GM23338 (cell line): Measurements from ENCODE around the gene FAM162A. TPM values are rescaled to one million over a fixed set of nuclear protein-coding genes. Genes with fewer than 3 reads are reported as not detected.
A peak's percentile ranks its signal among the peaks of the same experiment; 100 is the strongest.

Source experiments
- ATAC-seq: fragments of 200-7000 bp; cut with Tn5 transposase; 3 replicates; pipeline ENCODE4 v1.9.1; 2020
- DNase-seq: peaks from one replicate; pipeline ENCODE4 v3.0.0-alpha.2; 2015; ENCODE audit warnings: low spot score
- H2AFZ ChIP-seq: fragments of 200-600 bp; sonication (generic); 2 replicates; pipeline ENCODE4 v1.8.0; 2016; ENCODE audit warnings: antibody characterized with exemption, mild to moderate bottlenecking, moderate library complexity
- H3F3A ChIP-seq: fragments of 200-600 bp; sonication (generic); replicated peaks from 2 replicates; pipeline ENCODE4 v1.8.0; 2017; ENCODE audit warnings: antibody characterized with exemption, mixed run types, low read depth
- H3K27ac ChIP-seq: fragments of 200-600 bp; sonication (generic); 2 replicates; pipeline ENCODE4 v1.6.1; 2016; ENCODE audit warnings: low read depth
- H3K27me3 ChIP-seq: fragments of 200-600 bp; sonication (generic); 2 replicates; pipeline ENCODE4 v1.8.0; 2016; ENCODE audit warnings: mild to moderate bottlenecking, mixed run types, moderate library complexity; ENCODE audit not compliant: insufficient read depth
- H3K36me3 ChIP-seq: fragments of 200-600 bp; sonication (generic); 2 replicates; pipeline ENCODE4 v1.8.0; 2016; ENCODE audit warnings: mild to moderate bottlenecking; ENCODE audit not compliant: insufficient read depth
- H3K4me1 ChIP-seq: fragments of 200-600 bp; sonication (generic); 2 replicates; pipeline ENCODE4 v1.8.0; 2016; ENCODE audit warnings: mild to moderate bottlenecking, moderate library complexity; ENCODE audit not compliant: insufficient read depth
- H3K4me2 ChIP-seq: fragments of 200-600 bp; sonication (generic); 2 replicates; pipeline ENCODE4 v1.7.1; 2017; ENCODE audit warnings: mixed run types
- H3K4me3 ChIP-seq: fragments of 200-600 bp; sonication (generic); 2 replicates; pipeline ENCODE4 v1.6.1; 2016; ENCODE audit warnings: mixed run types
- H3K79me2 ChIP-seq: fragments of 200-600 bp; sonication (generic); replicated peaks from 2 replicates; pipeline ENCODE4 v1.8.0; 2017; ENCODE audit warnings: mild to moderate bottlenecking; ENCODE audit not compliant: insufficient read depth
- H3K9me2 ChIP-seq: fragments of 200-600 bp; sonication (generic); 2 replicates; pipeline ENCODE4 v1.8.0; 2017; ENCODE audit not compliant: insufficient read depth
- H4K20me1 ChIP-seq: fragments of 200-600 bp; sonication (generic); replicated peaks from 2 replicates; pipeline ENCODE4 v1.8.0; 2017; ENCODE audit warnings: mild to moderate bottlenecking; ENCODE audit not compliant: insufficient read depth
- H3K27ac Mint-ChIP-seq: 2 replicates; pipeline ENCODE4 v1.8.0; 2020; ENCODE audit warnings: inconsistent platforms, mild to moderate bottlenecking, moderate library complexity, mixed read lengths
- H3K27me3 Mint-ChIP-seq: 3 replicates; pipeline ENCODE4 v1.8.0; 2022; ENCODE audit warnings: low read depth, mild to moderate bottlenecking, moderate library complexity, mixed read lengths, inconsistent platforms; ENCODE audit not compliant: insufficient read depth, poor library complexity
- H3K36me3 Mint-ChIP-seq: 3 replicates; pipeline ENCODE4 v1.8.0; 2021; ENCODE audit warnings: low read depth, mild to moderate bottlenecking, inconsistent platforms, moderate library complexity, mixed read lengths
- H3K4me1 Mint-ChIP-seq: 3 replicates; pipeline ENCODE4 v1.8.0; 2020; ENCODE audit warnings: mild to moderate bottlenecking, inconsistent platforms, mixed read lengths
- H3K4me3 Mint-ChIP-seq: 3 replicates; pipeline ENCODE4 v1.8.0; 2021; ENCODE audit warnings: moderate library complexity, mild to moderate bottlenecking, inconsistent platforms, mixed read lengths
- H3K9me3 Mint-ChIP-seq: 3 replicates; pipeline ENCODE4 v1.8.0; 2020; ENCODE audit warnings: moderate library complexity, mild to moderate bottlenecking, inconsistent platforms, mixed read lengths
- CREB1 ChIP-seq: fragments of 250-450 bp; sonication (Bioruptor Pico); IDR thresholded peaks from 2 replicates; pipeline ENCODE4 v1.5.0; 2020; ENCODE audit warnings: low read depth, mild to moderate bottlenecking, moderate library complexity
- CTCF ChIP-seq, 2 experiments: fragments of 200-600 bp in 1 of 2; sonication (generic) in 1 of 2; conservative IDR thresholded peaks; 2 replicates each; pipeline versions ENCODE4 v1.5.1 to v1.6.1; 2016 to 2017; ENCODE audit warnings: antibody characterized with exemption in 2 of 2, low read depth in 2 of 2, mild to moderate bottlenecking in 2 of 2, moderate library complexity in 1 of 2
- polyA plus RNA-seq: library from polyadenylated mRNA; unstranded; fragments of >200 nt; fragmentation: Nextera tagmentation; extraction: Ambion mirVana; gene quantifications from 2 replicates; pipeline ENCODE4 v1.2.1, GENCODE V29; 2016
- total RNA-seq: library from RNA; depleted of rRNA; stranded (reverse); fragments of >200 nt; shearing (Covaris generic); gene quantifications from 2 replicates; pipeline ENCODE4 v1.2.3, GENCODE V29; 2014
- TF ChIP-seq, protein P1 (sequence below): fragments of 250-450 bp; sonication (Bioruptor Pico); IDR thresholded peaks from 2 replicates; pipeline ENCODE4 v1.5.0; 2020; ENCODE audit warnings: mild to moderate bottlenecking, moderate library complexity

FAM162A gene
- total and polyA plus RNA-seq, 2 experiments from 2014 or later: 35.9 to 234 TPM

GRCh38 chr3:122457706-122458105 lies 73.7 kb downstream of the FAM162A start (continued):
- TF ChIP-seq CTCF (conservative IDR thresholded peaks at IDR 0.05; ENCODE audit: low read depth in 2 of 2) (no peak), CREB1 (no peak)

DNA sequence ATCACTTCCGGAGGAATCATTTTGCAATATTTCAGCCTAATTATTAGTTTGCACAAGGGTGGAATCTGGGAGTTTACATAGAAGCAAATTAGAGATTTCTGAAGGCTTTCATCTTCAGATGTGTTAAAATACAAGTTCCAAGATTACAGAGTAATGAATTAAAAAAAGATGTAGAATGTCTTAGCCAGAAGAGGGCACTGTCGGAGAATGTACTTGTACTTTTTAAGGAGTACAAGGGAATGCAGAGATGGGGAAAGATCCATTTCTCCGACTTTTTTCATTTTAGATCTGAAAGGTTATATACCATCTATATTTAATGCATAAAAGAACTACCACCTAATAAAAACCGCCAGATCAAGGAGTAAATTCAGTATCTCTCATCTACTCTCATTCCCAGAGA lies 75.0 kb downstream of the FAM162A start:
- Histone ChIP-seq H3K4me3 (no peak overlapping the region), H3K9me2 (no peaks in the 10 kb centered on the region), H3K27me3 (no peaks in the 10 kb centered on the region), H3K4me1 (no peaks in the 10 kb centered on the region), H3F3A (peaks cover 4% of the 10 kb centered on the region; the same call in 1 of the 2 replicates), H3K27ac (peak overlapping the region; percentile 86), H3K79me2 (no peaks in the 10 kb centered on the region), H2AFZ (no peak overlapping the region), H4K20me1 (no peaks in the 10 kb centered on the region), H3K36me3 (peaks cover 34% of the 10 kb centered on the region), H3K4me2 (no peak overlapping the region)
- Mint-ChIP-seq H3K4me3 (no peak overlapping the region), H3K27ac (no peak overlapping the region), H3K36me3 (peaks cover 54% of the 10 kb centered on the region), H3K4me1 (no peaks in the 10 kb centered on the region), H3K9me3 (no peaks in the 10 kb centered on the region), H3K27me3 (no peaks in the 10 kb centered on the region)
- DNase-seq: peak; percentile 71
- ATAC-seq: peak; percentile 41; the same call in 2 of the 3 replicates
- TF ChIP-seq, protein P1, sequence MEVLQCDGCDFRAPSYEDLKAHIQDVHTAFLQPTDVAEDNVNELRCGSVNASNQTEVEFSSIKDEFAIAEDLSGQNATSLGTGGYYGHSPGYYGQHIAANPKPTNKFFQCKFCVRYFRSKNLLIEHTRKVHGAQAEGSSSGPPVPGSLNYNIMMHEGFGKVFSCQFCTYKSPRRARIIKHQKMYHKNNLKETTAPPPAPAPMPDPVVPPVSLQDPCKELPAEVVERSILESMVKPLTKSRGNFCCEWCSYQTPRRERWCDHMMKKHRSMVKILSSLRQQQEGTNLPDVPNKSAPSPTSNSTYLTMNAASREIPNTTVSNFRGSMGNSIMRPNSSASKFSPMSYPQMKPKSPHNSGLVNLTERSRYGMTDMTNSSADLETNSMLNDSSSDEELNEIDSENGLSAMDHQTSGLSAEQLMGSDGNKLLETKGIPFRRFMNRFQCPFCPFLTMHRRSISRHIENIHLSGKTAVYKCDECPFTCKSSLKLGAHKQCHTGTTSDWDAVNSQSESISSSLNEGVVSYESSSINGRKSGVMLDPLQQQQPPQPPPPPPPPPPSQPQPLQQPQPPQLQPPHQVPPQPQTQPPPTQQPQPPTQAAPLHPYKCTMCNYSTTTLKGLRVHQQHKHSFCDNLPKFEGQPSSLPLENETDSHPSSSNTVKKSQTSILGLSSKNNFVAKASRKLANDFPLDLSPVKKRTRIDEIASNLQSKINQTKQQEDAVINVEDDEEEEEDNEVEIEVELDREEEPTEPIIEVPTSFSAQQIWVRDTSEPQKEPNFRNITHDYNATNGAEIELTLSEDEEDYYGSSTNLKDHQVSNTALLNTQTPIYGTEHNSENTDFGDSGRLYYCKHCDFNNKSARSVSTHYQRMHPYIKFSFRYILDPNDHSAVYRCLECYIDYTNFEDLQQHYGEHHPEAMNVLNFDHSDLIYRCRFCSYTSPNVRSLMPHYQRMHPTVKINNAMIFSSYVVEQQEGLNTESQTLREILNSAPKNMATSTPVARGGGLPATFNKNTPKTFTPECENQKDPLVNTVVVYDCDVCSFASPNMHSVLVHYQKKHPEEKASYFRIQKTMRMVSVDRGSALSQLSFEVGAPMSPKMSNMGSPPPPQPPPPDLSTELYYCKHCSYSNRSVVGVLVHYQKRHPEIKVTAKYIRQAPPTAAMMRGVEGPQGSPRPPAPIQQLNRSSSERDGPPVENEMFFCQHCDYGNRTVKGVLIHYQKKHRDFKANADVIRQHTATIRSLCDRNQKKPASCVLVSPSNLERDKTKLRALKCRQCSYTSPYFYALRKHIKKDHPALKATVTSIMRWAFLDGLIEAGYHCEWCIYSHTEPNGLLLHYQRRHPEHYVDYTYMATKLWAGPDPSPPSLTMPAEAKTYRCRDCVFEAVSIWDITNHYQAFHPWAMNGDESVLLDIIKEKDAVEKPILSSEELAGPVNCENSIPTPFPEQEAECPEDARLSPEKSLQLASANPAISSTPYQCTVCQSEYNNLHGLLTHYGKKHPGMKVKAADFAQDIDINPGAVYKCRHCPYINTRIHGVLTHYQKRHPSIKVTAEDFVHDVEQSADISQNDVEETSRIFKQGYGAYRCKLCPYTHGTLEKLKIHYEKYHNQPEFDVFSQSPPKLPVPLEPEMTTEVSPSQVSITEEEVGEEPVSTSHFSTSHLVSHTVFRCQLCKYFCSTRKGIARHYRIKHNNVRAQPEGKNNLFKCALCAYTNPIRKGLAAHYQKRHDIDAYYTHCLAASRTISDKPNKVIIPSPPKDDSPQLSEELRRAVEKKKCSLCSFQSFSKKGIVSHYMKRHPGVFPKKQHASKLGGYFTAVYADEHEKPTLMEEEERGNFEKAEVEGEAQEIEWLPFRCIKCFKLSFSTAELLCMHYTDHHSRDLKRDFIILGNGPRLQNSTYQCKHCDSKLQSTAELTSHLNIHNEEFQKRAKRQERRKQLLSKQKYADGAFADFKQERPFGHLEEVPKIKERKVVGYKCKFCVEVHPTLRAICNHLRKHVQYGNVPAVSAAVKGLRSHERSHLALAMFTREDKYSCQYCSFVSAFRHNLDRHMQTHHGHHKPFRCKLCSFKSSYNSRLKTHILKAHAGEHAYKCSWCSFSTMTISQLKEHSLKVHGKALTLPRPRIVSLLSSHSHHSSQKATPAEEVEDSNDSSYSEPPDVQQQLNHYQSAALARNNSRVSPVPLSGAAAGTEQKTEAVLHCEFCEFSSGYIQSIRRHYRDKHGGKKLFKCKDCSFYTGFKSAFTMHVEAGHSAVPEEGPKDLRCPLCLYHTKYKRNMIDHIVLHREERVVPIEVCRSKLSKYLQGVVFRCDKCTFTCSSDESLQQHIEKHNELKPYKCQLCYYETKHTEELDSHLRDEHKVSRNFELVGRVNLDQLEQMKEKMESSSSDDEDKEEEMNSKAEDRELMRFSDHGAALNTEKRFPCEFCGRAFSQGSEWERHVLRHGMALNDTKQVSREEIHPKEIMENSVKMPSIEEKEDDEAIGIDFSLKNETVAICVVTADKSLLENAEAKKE: no peak
- peak; percentile 56 to 66 for TF ChIP-seq CTCF (conservative IDR thresholded peaks at IDR 0.05; ENCODE audit: low read depth in 2 of 2)
